SH-SY5Y (cell line): ENCODE measurements around the gene SYTL4.

Source experiments
- GATA2 ChIP-seq: IDR thresholded peaks from 2 replicates; pipeline ENCODE4 v1.6.1; 2011; ENCODE audit warnings: mild to moderate bottlenecking, low read depth, low read length
- GATA3 ChIP-seq: IDR thresholded peaks from 2 replicates; pipeline ENCODE4 v1.6.1; 2011; ENCODE audit warnings: low read depth, mild to moderate bottlenecking, low read length, moderate library complexity

DNA sequence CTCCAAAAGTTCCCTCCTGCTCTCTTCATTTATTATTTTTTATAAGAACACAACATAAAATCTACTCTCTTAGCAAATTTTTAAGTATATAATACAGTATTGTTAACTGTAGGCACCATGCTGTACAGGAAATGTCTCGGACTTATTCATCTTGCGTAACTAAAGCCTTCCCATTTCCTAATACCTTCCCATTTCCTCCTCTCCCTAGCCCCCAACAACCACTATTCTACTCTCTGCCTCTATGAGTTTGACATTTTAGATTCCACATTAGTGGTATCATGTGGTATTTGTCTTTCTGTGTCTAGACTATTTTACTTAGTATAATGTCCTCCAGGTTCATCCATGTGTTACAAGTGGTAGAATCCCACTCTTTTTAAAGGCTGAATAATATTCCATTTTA, 15.8 kb upstream of the SYTL4 start:
- no peak for TF ChIP-seq GATA2
- no peak for TF ChIP-seq GATA3
